G401 (cell line): ENCODE data around the gene WFDC9. TPM values are rescaled to one million over a fixed set of nuclear protein-coding genes. Genes with fewer than 3 reads are reported as not detected.
"Not testable (repeated sequence)": the region's sequence is repeated elsewhere in the genome, so short reads cannot be mapped to it uniquely, and the experiment has no call there.

Source experiments
- DNase-seq: peaks from one replicate; pipeline ENCODE4 v3.0.0-alpha.2; 2015; ENCODE audit warnings: low spot score
- in situ Hi-C: cut with HindIII; loops from 2 replicates; pipeline ENCODE4 v1.10.0; 2016; ENCODE audit warnings: low sequenced_read_pairs, mixed read lengths
- total RNA-seq: library from RNA; depleted of rRNA; stranded (reverse); fragments of >200 nt; shearing (Covaris generic); gene quantifications from 2 replicates; pipeline ENCODE4 v1.2.3, GENCODE V29; 2014; rRNA removed

WFDC9 gene
- total RNA-seq, result not detected in 2 replicates

DNA sequence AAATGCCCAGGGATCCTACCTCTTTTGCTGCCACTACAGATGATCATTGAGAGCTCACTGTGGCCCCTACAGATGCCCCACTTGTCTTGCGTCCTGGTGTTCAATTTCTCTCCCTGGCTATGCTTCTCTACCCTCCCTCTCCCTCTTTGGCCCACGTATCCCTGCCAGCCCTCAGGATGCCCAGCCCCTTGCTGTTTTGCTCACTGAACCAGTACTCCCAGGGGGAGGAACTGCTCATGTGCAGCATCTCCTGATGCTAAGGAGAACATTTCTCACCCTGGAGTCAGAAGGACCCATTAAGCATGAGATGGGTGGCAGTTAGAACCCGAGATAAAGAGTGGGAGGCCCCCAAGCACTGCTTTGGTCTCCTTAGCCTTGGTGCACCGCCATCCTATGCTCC lies at the start of gene WFDC9:
WFDC9 (minus strand) TSS at position 101 of the 400 bp plus-strand sequence. CDS start 21,103 bp downstream, outside the sequence.
- no peak for DNase-seq
- in situ Hi-C loops, result no loop called here

DNA sequence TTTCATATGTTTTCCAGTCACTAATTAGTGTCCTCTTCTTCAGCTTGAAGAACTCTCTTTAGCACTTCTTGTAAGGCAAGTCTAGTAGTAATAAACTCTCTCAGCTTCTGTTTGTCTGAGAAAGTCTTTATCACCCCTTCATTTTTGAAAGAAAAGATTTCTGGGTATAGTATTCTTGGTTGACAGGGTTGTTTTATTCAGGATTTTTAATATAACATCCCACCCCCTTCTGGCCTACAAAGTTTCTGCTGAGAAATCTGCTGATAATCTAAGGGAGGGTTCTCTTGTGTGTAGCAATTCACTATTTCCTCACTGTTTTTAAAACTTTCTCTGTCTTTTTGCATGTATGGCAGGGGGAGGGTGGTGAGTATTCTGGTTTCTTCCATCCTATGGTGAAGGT lies 48.6 kb upstream of the WFDC9 start:
- in situ Hi-C loops, result no loop called here
- DNase-seq, result no peak

DNA sequence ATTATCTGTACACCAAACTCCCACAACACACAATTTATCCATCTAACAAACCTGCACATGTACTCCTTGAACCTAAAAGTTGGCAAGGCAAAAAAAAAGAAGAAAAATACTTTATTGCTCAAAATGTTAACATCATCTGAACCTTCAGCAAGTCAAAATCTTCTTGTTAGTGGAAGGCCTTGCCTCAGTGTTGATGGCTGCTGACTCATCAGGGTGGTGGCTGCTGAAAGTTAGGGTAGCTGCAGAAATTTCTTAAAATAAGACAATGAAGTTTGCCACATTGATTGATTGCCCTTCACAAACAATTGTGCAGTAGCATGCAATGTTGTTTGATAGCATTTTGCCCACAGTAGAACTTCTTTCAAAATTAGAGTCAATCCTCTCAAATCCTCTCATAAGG lies 41.7 kb upstream of the WFDC9 start:
- DNase-seq, result no peak
- in situ Hi-C loops, result no loop called here

DNA sequence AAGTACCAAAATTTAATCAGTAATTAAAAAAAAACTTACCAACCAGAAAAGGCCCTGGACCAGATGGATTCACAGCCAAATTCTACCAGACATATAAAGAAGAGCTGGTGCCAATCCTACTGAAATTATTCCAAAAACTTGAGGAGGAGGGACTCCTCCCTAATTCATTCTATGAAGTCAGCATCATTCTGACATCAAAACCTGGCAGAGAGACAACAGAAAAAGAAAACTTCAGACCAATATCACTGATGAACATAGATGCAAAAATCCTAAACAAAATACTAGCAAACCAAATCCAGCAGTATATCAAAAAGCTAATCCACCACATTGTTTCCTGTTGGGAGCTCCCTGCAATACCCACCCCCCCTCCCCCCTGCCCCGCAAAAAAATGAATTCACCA lies 39.1 kb upstream of the WFDC9 start, which contains the start of gene WFDC11:
WFDC11 (minus strand) TSS at position 101 of the 400 bp plus-strand sequence. CDS start 19,639 bp downstream, outside the sequence.
- in situ Hi-C loops, result no loop called here
- no peak for DNase-seq

DNA sequence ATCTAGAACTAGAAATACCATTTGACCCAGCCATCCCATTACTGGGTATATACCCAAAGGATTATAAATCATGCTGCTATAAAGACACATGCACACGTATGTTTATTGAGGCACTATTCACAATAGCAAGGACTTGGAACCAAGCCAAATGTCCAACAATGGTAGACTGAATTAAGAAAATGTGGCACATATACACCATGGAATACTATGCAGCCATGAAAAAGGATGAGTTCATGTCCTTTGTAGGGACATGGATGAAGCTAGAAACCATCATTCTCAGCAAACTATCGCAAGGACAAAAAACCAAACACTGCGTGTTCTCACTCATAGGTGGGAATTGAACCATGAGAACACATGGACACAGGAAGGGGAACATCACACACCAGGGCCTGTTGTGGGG lies 26.0 kb upstream of the WFDC9 start:
- DNase-seq, in situ Hi-C loops: not testable (repeated sequence)

DNA sequence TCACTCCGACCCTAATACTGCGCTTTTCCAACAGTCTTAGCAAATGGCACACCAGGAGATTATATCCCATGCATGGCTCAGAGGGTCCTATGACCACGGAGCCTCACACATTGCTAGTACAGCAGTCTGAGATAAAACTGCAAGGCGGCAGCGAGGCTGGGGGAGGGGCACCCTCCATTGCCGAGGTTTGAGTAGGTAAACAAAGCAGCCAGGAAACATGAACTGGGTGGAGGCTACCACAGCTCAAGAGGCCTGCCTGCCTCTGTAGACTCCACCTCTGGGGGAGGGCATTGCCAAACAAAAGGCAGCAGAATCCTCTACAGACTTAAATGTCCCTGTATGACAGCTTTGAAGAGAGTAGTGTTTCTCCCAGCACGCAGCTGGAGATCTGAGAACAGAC lies 20.6 kb upstream of the WFDC9 start:
- DNase-seq, in situ Hi-C loops: not testable (repeated sequence)

DNA sequence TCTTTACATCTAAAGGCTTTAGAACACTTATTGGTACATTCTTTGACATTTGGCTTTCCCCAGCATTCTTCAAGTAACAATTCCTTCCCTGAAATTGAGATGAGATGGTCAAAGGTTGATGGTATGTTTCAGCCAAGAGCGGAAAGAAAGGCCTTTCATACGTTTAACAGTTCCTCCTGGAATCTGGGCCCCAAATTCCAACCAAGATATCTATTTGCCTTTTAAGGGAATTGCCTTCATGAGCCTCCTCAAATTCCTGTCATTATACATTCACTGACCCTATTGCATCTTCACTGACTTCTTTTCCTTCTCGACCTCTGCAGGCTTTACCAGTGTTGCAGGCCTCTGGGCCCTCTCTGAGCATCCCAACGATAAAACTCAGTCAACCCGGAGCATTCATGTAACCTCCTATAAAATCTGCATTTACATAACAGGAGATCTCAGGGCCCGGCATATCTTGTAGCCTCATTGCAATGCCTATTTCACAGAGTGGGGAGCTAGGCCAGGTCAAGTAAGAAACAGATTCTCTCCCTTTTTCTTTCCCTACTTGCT lies 18.3 kb upstream of the WFDC9 start:
- in situ Hi-C loops, result no loop called here
- DNase-seq, result no peak

DNA sequence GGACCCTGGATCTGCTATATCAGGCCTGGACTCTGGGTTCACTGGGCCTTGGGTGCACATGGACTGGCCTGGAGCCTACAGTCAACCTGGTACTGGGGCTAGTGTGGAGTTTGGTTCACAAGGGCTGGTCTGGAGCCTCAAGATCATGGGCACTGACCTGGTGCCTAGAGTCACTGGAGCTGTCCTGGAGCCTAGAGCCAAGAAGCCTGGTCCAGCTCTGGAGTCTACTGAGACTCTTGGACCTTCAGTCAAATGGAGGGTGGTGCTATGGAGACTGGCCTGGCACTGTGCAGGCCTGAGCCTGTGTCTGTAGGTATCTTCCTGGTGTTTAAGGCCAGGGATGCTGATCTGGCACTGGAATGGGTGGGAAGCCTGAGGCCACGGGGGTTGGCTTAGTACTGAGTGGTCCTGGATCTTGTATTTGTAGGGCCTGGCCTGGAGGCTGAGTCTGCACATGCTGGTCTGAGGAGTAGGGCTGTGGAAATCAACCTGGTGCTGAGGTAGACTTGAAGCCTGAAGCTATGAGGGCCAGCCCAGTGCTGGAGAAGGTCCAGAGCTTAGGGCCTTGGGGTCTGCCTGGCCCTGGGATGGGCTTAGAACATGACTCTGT lies 16.5 kb upstream of the WFDC9 start:
- DNase-seq, result no peak
- in situ Hi-C loops, result no loop called here

DNA sequence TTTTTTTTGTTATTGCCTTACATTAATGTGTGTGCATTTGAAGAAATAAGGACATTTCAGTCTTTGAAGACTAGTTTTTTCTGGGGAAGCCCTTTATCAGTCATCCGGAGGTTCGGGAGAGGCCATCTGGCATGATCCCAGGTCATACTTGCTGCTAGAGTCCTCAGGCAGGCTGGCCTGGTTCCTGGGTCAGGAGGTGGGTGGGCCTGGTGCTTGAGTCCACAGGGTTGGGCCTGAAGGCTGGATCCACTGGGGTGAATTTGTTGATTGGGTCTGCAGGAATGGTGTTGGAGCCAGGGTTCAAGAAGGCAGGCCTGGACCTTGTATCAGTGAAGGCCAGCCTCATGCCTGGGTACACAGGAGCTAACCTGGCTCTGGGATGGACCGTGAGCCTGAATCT lies 15.8 kb upstream of the WFDC9 start:
- in situ Hi-C loops, result no loop called here
- DNase-seq, result no peak

DNA sequence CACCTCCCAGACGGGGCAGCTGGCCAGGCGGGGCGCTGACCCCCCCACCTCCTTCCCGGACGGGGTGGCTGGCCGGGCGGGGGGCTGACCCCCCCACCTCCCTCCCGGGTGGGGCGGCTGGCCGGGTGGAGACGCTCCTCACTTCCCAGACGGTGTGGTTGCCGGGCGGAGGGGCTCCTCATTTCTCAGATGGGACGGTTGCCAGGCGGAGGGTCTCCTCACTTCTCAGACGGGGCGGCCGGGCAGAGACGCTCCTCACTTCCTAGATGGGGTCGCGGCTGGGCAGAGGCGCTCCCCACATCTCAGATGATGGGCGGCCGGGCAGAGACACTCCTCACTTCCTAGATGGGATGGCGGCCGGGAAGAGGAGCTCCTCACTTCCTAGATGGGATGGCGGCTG lies 14.8 kb upstream of the WFDC9 start:
- in situ Hi-C loops, DNase-seq: not testable (repeated sequence)

DNA sequence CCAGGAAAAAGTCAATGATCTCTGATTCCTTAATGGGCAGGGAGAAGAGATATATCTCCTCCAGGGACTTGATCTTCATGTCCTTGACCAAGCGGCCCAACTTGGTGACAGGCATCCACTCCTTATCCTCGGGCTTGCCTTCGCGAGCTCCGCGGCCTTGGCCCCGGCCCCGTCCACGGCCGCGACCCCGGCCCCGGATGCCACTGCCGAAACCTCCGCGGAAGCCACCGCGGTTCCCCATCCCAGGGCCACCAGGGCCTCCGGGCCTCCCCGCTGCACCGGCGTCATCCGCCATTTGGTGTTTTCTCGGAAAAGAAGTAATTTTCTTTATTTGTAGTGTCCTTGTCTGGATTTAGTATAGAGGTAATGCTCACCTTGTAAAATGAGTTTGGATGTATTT lies 10.0 kb upstream of the WFDC9 start:
- in situ Hi-C loops, DNase-seq: not testable (repeated sequence)

DNA sequence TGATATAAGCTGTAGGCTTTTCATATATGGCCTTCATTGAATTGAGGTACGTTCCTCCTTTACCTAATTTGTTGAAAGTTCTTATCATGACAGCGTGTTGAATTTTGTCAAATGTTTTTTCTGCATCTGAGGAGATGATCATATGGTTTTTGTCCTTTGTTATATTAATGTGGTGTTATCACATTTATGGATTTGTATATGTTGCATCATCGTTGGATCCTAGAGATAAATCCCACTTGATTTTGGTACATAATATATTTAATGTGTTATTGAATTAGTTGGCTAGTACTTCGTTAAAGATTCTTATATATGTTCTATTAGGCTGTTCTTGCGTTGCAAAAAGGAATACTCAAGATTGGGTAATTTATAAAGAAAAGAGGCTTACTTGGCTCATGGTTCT lies 8.6 kb upstream of the WFDC9 start:
- DNase-seq, result no peak
- in situ Hi-C loops, result no loop called here

DNA sequence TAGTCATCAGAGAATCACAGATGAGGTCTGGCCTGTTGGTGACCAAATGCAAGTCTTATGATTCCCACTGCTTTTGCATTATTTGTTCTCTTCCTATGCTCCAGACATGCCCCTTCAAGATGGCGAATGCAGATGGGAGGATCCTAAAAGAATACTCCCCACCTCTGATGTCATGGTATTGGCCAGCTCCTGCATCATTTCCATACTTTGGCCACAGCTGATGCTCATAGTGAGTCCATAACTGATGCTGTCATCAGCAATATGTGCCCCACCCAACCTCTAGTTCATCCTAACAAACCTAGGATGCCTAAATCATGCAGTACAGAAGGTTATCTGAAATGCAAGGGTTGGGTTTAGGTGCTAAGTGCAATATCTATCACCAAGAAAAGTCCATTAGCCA lies 5.4 kb upstream of the WFDC9 start:
- no peak for DNase-seq
- in situ Hi-C loops, result no loop called here

DNA sequence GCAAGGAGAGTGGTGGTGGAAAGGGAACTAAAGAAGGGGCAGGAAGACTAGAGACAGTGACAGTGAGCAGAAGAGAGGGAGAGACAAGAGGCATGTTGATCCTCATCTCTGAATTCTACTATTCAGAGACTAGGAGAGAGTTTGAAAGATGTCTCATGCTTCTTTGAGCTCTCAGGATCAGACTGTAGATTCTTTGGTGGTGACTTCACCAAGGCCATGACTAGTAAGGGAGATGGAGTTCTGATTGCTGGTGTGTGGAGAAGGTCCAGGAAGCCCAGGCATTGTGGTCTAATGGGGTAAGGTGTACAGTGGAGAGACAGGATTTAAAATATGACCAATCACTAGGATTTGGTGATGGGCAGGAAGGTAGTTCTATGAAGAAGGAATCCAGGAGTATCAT lies 713 bp downstream of the WFDC9 start:
- in situ Hi-C loops, result no loop called here
- DNase-seq, result no peak

DNA sequence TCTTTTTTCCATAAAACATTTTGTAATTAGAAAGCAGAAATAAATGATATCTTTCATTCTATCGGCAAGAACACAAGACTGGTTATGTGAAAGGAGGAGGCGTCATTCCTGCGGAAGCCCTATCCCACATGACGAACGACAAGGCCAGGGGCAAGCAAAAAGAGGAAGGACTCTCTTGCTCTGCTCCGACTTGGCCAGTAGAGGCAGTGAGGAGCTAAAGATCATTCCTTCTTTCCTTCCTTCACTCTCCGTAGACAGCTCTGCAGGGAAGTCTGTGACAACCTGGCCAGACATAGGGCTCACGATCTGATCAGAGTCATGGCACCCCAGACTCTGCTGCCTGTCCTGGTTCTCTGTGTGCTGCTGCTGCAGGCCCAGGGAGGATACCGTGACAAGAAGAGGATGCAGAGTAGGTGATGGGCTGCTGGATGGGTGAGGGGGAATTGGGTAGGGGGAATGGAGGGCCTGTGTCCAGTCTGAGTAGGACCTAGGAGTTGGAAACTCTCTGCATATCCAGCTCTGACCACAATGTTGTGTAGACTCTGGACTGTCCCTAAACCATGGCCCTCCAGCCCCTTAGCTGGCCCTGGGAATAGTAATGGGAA lies 1.5 kb downstream of the WFDC9 start, which contains the start of gene WFDC10A:
WFDC10A (plus strand) TSS at position 244 of the 605 bp plus-strand sequence; CDS start at position 319, 75 bp downstream.
- DNase-seq, result peak; percentile 21
- in situ Hi-C loops, result no loop called here

DNA sequence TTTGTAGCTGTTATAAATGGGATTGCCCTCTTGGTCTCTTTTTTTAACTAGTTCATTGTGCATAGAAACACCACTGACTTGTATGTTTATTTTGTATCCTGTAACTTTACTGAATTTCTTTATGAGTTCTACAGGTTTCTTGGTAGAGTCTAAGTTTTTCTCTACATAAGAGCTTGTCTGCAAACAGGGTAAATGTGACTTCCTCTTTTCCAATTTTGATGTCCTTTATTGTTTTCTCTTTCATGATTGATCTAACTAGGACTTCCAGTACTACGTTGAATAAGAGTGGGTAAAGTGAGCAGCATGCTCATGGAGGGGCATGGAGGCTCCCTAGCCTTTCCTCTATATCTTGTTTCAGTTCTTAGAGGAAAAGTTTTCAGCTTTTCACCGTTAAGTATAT lies 4.5 kb downstream of the WFDC9 start:
- in situ Hi-C loops, result no loop called here
- DNase-seq, result no peak

DNA sequence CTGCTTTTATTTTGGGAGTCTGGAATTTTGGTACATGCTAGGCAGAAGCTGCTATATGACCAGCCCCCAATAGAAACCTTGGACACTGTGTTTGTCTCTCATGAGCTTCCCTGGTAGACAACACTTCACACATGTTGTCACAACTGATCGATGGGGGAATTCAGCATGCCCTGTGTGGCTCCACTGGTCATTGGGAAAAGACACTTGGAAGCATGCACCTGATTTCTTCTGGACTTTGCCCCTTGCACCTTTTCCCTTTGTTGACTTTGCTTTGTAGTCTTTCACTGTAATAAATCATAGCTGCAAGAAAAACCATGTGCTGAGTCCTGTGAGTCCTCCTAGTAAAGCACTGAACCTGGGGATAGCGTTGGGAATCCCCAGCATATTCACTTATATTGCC lies 9.5 kb downstream of the WFDC9 start:
- DNase-seq, result no peak
- in situ Hi-C loops, result no loop called here

DNA sequence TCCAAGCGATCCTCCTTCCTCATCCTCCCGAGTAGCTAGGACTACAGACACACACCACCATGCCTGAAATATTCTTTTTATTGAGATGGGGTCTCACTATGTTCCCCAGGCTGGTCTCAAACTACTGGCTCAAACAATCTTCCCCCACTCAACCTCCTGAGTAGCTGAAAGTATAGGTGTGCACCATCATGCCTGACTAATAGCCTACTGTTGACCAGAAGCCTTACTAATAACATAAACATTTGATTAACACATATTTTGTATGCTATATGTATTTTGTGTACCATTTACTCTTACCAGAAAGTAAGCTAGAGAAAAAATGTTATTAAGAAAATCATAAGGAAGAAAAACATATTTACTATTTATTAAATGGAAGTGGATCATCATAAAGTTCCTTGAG lies 13.5 kb downstream of the WFDC9 start:
- no peak for DNase-seq
- in situ Hi-C loops, result no loop called here

DNA sequence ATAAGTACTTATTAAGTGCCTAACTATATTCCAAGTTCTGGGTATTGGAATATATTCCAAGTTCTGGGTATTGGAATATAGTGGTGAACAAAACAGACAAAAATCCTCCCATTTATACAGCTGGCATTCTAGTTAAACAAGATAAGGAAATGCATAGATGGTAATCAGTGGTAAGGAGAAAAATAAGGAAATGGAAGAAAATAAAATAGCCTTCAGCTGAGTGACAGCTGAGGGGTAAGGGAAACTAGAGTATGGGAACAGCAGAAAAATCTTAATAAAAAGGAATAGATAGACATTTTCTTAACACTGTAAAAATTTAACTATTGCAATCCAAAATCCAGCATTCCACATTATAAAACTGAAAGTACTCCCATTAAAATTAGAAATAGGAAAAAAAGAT lies 18.8 kb downstream of the WFDC9 start:
- no peak for DNase-seq
- in situ Hi-C loops, result no loop called here

DNA sequence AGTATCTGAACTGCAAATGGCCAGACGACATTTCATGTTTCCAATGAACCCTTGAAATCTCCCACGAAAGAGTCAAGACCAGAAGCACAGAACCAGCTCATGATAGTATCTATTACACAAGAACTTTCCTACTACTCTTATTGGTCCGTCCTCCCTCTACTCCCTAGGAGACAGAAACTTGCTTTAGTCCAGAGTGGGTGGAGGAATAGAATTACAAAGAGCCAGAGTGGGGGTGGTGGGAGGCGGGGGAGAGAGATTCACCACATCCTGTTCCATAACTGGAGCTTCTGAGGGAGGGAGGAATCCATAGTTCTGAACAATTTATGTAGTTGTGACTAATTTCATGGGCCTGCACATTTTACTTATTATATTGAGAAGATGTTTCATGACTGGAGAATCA lies 20.0 kb downstream of the WFDC9 start:
- in situ Hi-C loops, result no loop called here
- DNase-seq, result no peak

DNA sequence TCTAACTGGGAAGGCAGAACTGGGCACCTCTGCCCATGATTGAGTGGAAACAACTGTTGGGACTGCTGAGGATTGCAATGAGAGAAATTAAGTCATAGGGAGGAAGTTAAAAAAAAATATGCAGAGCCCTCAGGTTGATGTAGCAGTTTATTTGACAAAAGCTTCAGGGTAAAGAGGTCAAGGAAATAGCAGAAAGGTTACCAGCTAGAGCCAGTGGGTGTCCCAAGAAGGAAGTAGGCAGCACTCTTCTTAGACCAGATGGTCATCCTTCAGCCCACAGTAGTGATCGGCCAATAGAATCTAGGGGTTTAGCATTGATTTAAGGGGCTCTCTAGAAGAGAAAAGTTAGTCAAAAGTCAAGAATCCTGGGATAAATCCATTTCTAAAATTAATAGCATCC lies 23.3 kb downstream of the WFDC9 start:
- in situ Hi-C loops, result no loop called here
- no peak for DNase-seq
